SH-SY5Y (cell line): ENCODE data around the gene PIK3C2G.

Experiments used
- GATA2 ChIP-seq: IDR thresholded peaks from 2 replicates; pipeline ENCODE4 v1.6.1; 2011; ENCODE audit warnings: mild to moderate bottlenecking, low read depth, low read length
- GATA3 ChIP-seq: IDR thresholded peaks from 2 replicates; pipeline ENCODE4 v1.6.1; 2011; ENCODE audit warnings: low read depth, mild to moderate bottlenecking, low read length, moderate library complexity

PIK3C2G gene

GRCh38 chr12:18472304-18472703 is 211.0 kb downstream of the PIK3C2G start:
- TF ChIP-seq GATA2 (no peak), GATA3 (no peak)

GRCh38 chr12:18472806-18473205 is 211.5 kb downstream of the PIK3C2G start:
- no peak for TF ChIP-seq GATA3
- no peak for TF ChIP-seq GATA2

- TF ChIP-seq GATA2 (no peak), GATA3 (no peak)
These were observed 215.5 kb downstream of the PIK3C2G start for GRCh38 chr12:18476861-18477260.

- TF ChIP-seq GATA2 (no peak), GATA3 (no peak)
These were observed 217.9 kb downstream of the PIK3C2G start for GRCh38 chr12:18479256-18479655.

GRCh38 chr12:18482601-18483120 is 221.3 kb downstream of the PIK3C2G start:
- no peak for TF ChIP-seq GATA2
- TF ChIP-seq GATA3, result no peak

- TF ChIP-seq GATA3 (no peak), GATA2 (no peak)
These were observed 222.5 kb downstream of the PIK3C2G start for GRCh38 chr12:18483698-18484325.

GRCh38 chr12:18486036-18486435 is 224.7 kb downstream of the PIK3C2G start:
- TF ChIP-seq GATA3, result no peak
- TF ChIP-seq GATA2, result no peak

- TF ChIP-seq GATA3 (no peak), GATA2 (no peak)
These were observed 226.2 kb downstream of the PIK3C2G start for GRCh38 chr12:18487509-18487908.

- TF ChIP-seq GATA2 (no peak), GATA3 (no peak)
These were observed 231.2 kb downstream of the PIK3C2G start for GRCh38 chr12:18492372-18493025.

- TF ChIP-seq GATA3, result no peak
- no peak for TF ChIP-seq GATA2
These were observed 234.8 kb downstream of the PIK3C2G start for GRCh38 chr12:18496156-18496555.

- TF ChIP-seq GATA3 (no peak), GATA2 (no peak)
These were observed 241.2 kb downstream of the PIK3C2G start for GRCh38 chr12:18502422-18502968.

GRCh38 chr12:18521461-18521860 is 260.1 kb downstream of the PIK3C2G start:
- TF ChIP-seq GATA3, result no peak
- TF ChIP-seq GATA2, result no peak

GRCh38 chr12:18522806-18523205 is 261.5 kb downstream of the PIK3C2G start:
- TF ChIP-seq GATA2 (no peak), GATA3 (no peak)

- TF ChIP-seq GATA3 (no peak), GATA2 (no peak)
These were observed 285.1 kb downstream of the PIK3C2G start for GRCh38 chr12:18546399-18546798.

GRCh38 chr12:18549598-18549997 is 288.3 kb downstream of the PIK3C2G start:
- no peak for TF ChIP-seq GATA2
- TF ChIP-seq GATA3, result no peak
